ENCODE data around the gene PPOX.

DNA sequence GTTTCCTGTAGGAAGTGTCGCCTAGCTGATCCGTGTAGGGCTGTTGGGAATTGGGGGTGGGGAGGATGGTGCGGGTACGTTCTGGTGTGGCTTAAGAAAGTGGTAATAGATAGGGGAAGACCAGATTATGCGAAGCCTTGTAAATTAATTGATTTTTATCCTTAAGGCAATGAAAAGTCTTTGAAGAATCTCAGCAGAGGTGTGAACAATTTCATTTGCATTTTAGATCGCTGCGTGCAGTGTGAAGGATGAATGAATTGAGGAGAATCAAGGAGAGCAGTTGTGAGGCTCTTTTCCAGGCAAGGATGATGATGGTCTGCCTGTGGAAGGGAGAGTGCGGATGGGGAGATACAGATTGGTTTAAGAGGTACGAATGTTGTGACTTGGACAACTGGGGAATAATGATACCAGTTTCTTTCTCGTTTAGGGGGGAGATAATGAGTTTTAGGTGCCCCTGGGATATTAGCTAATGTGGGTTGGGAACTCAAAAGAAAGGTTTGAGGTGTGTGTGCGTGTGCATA, 32.9 kb upstream of the PPOX start:
- TF ChIP-seq, protein P1, sequence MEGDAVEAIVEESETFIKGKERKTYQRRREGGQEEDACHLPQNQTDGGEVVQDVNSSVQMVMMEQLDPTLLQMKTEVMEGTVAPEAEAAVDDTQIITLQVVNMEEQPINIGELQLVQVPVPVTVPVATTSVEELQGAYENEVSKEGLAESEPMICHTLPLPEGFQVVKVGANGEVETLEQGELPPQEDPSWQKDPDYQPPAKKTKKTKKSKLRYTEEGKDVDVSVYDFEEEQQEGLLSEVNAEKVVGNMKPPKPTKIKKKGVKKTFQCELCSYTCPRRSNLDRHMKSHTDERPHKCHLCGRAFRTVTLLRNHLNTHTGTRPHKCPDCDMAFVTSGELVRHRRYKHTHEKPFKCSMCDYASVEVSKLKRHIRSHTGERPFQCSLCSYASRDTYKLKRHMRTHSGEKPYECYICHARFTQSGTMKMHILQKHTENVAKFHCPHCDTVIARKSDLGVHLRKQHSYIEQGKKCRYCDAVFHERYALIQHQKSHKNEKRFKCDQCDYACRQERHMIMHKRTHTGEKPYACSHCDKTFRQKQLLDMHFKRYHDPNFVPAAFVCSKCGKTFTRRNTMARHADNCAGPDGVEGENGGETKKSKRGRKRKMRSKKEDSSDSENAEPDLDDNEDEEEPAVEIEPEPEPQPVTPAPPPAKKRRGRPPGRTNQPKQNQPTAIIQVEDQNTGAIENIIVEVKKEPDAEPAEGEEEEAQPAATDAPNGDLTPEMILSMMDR (IDR thresholded peaks at IDR 0.05) = no peak
- TF ChIP-seq POLR2AphosphoS5 (IDR thresholded peaks at IDR 0.05) = no peak
- no peak for TF ChIP-seq POLR2A (IDR thresholded peaks at IDR 0.05; ENCODE audit: low read depth)
- no peak for TF ChIP-seq EP300 (IDR thresholded peaks at IDR 0.05)
